ENCODE measurements around the gene PHACTR1.

GRCh38 chr6:12772416-12772815 is 55.8 kb downstream of the PHACTR1 start:
- no peak for TF ChIP-seq CTCF (IDR thresholded peaks at IDR 0.05; ENCODE audit: insufficient read depth, low read depth, low read length)
- no peak for TF ChIP-seq EZH2 (IDR thresholded peaks at IDR 0.05; ENCODE audit: insufficient read depth, low read length)

Data from astrocyte (in vitro differentiated cells and primary cell).